NCI-H1092 (cell line): ENCODE results near the gene ZNF532.
"Not testable (repeated sequence)": the region's sequence is repeated elsewhere in the genome, so short reads cannot be mapped to it uniquely, and the experiment has no call there.

Experiments used
- DNase-seq: peaks from one replicate; lab custom pipeline; 2025; lab: John Stamatoyannopoulos, UW

Gene ZNF532

GRCh38 chr18:58898010-58898799, 33.5 kb downstream of the ZNF532 start:
- DNase-seq, result no peak

GRCh38 chr18:58900015-58900649, 35.5 kb downstream of the ZNF532 start:
- no peak for DNase-seq

GRCh38 chr18:58901143-58901542, 36.5 kb downstream of the ZNF532 start:
- no peak for DNase-seq

- DNase-seq, result no peak
Measured at GRCh38 chr18:58901783-58902182, 37.1 kb downstream of the ZNF532 start.

- DNase-seq, result no peak
Measured at GRCh38 chr18:58902961-58903360, 38.3 kb downstream of the ZNF532 start.

GRCh38 chr18:58903533-58903932, 38.9 kb downstream of the ZNF532 start:
- DNase-seq, result no peak

- DNase-seq, result no peak
Measured at GRCh38 chr18:58905777-58906428, 41.2 kb downstream of the ZNF532 start.

- no peak for DNase-seq
Measured at GRCh38 chr18:58908006-58908405, 43.3 kb downstream of the ZNF532 start.

- DNase-seq, result no peak
Measured at GRCh38 chr18:58909521-58909920, 44.8 kb downstream of the ZNF532 start.

GRCh38 chr18:58911241-58911640, 46.6 kb downstream of the ZNF532 start:
- no peak for DNase-seq

GRCh38 chr18:58911766-58912165, 47.1 kb downstream of the ZNF532 start:
- DNase-seq, result no peak

- DNase-seq, result no peak
Measured at GRCh38 chr18:58915006-58915799, 50.5 kb downstream of the ZNF532 start.

GRCh38 chr18:58915995-58916394, 51.3 kb downstream of the ZNF532 start:
- no peak for DNase-seq

GRCh38 chr18:58919934-58920333, 55.3 kb downstream of the ZNF532 start:
- DNase-seq, result not testable (repeated sequence)

- DNase-seq, result no peak
Measured at GRCh38 chr18:58922995-58923394, 58.3 kb downstream of the ZNF532 start.

GRCh38 chr18:58924473-58924872, 59.8 kb downstream of the ZNF532 start:
- DNase-seq, result no peak

- no peak for DNase-seq
Measured at GRCh38 chr18:58927659-58928058, 63.0 kb downstream of the ZNF532 start.

GRCh38 chr18:58928386-58928785, 63.7 kb downstream of the ZNF532 start:
- no peak for DNase-seq

GRCh38 chr18:58929206-58929605, 64.5 kb downstream of the ZNF532 start:
- DNase-seq, result no peak

- DNase-seq, result no peak
Measured at GRCh38 chr18:58934356-58934755, 69.7 kb downstream of the ZNF532 start.

- DNase-seq, result no peak
Measured at GRCh38 chr18:58934933-58935577, 70.4 kb downstream of the ZNF532 start.
